PC-3 (cell line): ENCODE measurements around the gene MAF. TPM values are rescaled to one million over a fixed set of nuclear protein-coding genes. Genes with fewer than 3 reads are reported as not detected.

Experiments
- ATAC-seq: fragments of 200-7000 bp; cut with Tn5 transposase; 2 replicates; pipeline ENCODE4 v1.9.1; 2020; ENCODE audit warnings: mild to moderate bottlenecking, moderate library complexity
- BruUV-seq: library from RNA; stranded (reverse); fragments of 400-500 nt; replicated peaks from 2 replicates; lab custom pipeline; 2021; lab: Mats Ljungman, UMichigan
- CTCF ChIA-PET: fragments of 300-600 bp; sonication (Branson Sonifier 250); formaldehyde crosslinking; loops from one replicate; lab custom pipeline; 2022; ENCODE audit warnings: antibody characterized with exemption; lab: Charles Lee
- POLR2A ChIA-PET: fragments of 300-600 bp; sonication (Branson Sonifier 250); formaldehyde crosslinking; loops from one replicate; lab custom pipeline; 2022; ENCODE audit warnings: antibody characterized with exemption; ENCODE audit not compliant: unreplicated experiment; lab: Charles Lee
- DNase-seq: peaks from one replicate; pipeline ENCODE4 v3.0.0-alpha.2; 2015
- H2AFZ ChIP-seq: fragments of 300-600 bp; sonication (generic); 2 replicates; pipeline ENCODE4 v1.6.0; 2016; ENCODE audit warnings: antibody characterized with exemption, low read length
- H3F3A ChIP-seq: fragments of 300-600 bp; sonication (generic); one replicate; pipeline ENCODE4 v1.6.0; 2017; ENCODE audit warnings: antibody characterized with exemption, low read length, control low read depth, mild to moderate bottlenecking; ENCODE audit not compliant: unreplicated experiment
- H3K27ac ChIP-seq: fragments of 300-600 bp; sonication (generic); 2 replicates; pipeline ENCODE4 v1.5.1; 2016; ENCODE audit warnings: mild to moderate bottlenecking, low read length
- H3K27me3 ChIP-seq: fragments of 300-600 bp; sonication (generic); 2 replicates; pipeline ENCODE4 v1.6.1; 2016; ENCODE audit warnings: low read length, mixed read lengths
- H3K36me3 ChIP-seq: fragments of 300-600 bp; sonication (generic); 2 replicates; pipeline ENCODE4 v1.6.1; 2016; ENCODE audit warnings: low read depth, mixed run types, low read length, mixed read lengths
- H3K4me1 ChIP-seq: fragments of 300-600 bp; sonication (generic); 2 replicates; pipeline ENCODE4 v1.5.1; 2016; ENCODE audit warnings: low read length; ENCODE audit not compliant: insufficient read depth
- H3K4me2 ChIP-seq: fragments of 300-600 bp; sonication (generic); 2 replicates; pipeline ENCODE4 v1.6.0; 2016; ENCODE audit warnings: low read length
- H3K4me3 ChIP-seq: fragments of 300-600 bp; sonication (generic); 2 replicates; pipeline ENCODE4 v1.5.1; 2016; ENCODE audit warnings: mild to moderate bottlenecking, low read length, mixed read lengths
- H3K79me2 ChIP-seq: fragments of 300-600 bp; sonication (generic); 2 replicates; pipeline ENCODE4 v1.6.1; 2017; ENCODE audit warnings: low read length, mixed read lengths
- H3K9ac ChIP-seq: fragments of 300-600 bp; sonication (generic); 2 replicates; pipeline ENCODE4 v1.6.0; 2016; ENCODE audit warnings: mild to moderate bottlenecking, low read length
- H3K9me2 ChIP-seq: fragments of 300-600 bp; sonication (generic); replicated peaks from 2 replicates; pipeline ENCODE4 v1.6.1; 2016; ENCODE audit warnings: mixed run types, low read length, mixed read lengths
- H3K9me3 ChIP-seq: fragments of 300-600 bp; sonication (generic); 2 replicates; pipeline ENCODE4 v1.6.1; 2016; ENCODE audit warnings: low read length, mixed read lengths
- H4K20me1 ChIP-seq: fragments of 300-600 bp; sonication (generic); 2 replicates; pipeline ENCODE4 v1.6.1; 2016; ENCODE audit warnings: low read length, mixed read lengths
- CTCF ChIP-seq: fragments of 300-600 bp; sonication (generic); conservative IDR thresholded peaks from 2 replicates; pipeline ENCODE4 v1.5.1; 2017; ENCODE audit warnings: antibody characterized with exemption, low read depth, mild to moderate bottlenecking, low read length
- EZH2 ChIP-seq: fragments of 300-600 bp; sonication (generic); IDR thresholded peaks from one replicate; pipeline ENCODE4 v1.6.1; 2017; ENCODE audit warnings: antibody characterized with exemption, mild to moderate bottlenecking, low read length; ENCODE audit not compliant: unreplicated experiment
- EZH2phosphoT487 ChIP-seq: fragments of 300-600 bp; sonication (generic); IDR thresholded peaks from 2 replicates; pipeline ENCODE4 v1.6.1; 2018; ENCODE audit warnings: mild to moderate bottlenecking, antibody characterized with exemption, low read length, borderline replicate concordance
- intact Hi-C: fragments of 100-400 bp; cut with micrococcal nuclease; formaldehyde crosslinking; loops from 2 replicates; pipeline ENCODE4 v1.9.0; 2023
- total RNA-seq: library from RNA; depleted of rRNA; stranded (reverse); fragments of >200 nt; gene quantifications from 2 replicates; pipeline ENCODE4 v1.2.3, GENCODE V29; 2014

The MAF gene
- total RNA-seq, 1 experiment from 2014 or later = not detected

GRCh38 chr16:79640513-79641360 lies 40.2 kb upstream of the MAF start:
- H3K4me3 ChIP-seq = no peak overlapping the region
- H3K27me3 ChIP-seq = no peaks in the 10 kb centered on the region
- H3K36me3 ChIP-seq = no peaks in the 10 kb centered on the region
- no peak overlapping the region for H2AFZ ChIP-seq
- H3K9ac ChIP-seq = no peak overlapping the region
- no peaks in the 10 kb centered on the region for H3K9me2 ChIP-seq
- H4K20me1 ChIP-seq = no peaks in the 10 kb centered on the region
- ChIA-PET CTCF (no interaction called here), POLR2A (no interaction called here)
- no peaks in the 10 kb centered on the region for H3K79me2 ChIP-seq
- H3K4me1 ChIP-seq = no peaks in the 10 kb centered on the region
- no peak for TF ChIP-seq EZH2
- no peak for TF ChIP-seq EZH2phosphoT487
- TF ChIP-seq CTCF = no peak
- H3K4me2 ChIP-seq = no peak overlapping the region
- H3K9me3 ChIP-seq = no peaks in the 10 kb centered on the region
- ATAC-seq (no peak), DNase-seq (no peak)
- no peak overlapping the region for H3K27ac ChIP-seq
- intact Hi-C loops = no loop called here
- BruUV-seq = no TSS peak
- H3F3A ChIP-seq = no peaks in the 10 kb centered on the region

GRCh38 chr16:79639576-79640311 lies 39.2 kb upstream of the MAF start:
- Histone ChIP-seq H3K9me3 (no peaks in the 10 kb centered on the region), H3K4me1 (no peaks in the 10 kb centered on the region), H4K20me1 (no peaks in the 10 kb centered on the region), H3K27ac (no peak overlapping the region), H3K4me2 (no peak overlapping the region), H3F3A (no peaks in the 10 kb centered on the region), H3K9me2 (no peaks in the 10 kb centered on the region), H3K4me3 (no peak overlapping the region), H3K79me2 (no peaks in the 10 kb centered on the region), H2AFZ (no peak overlapping the region), H3K9ac (no peak overlapping the region), H3K27me3 (no peaks in the 10 kb centered on the region), H3K36me3 (no peaks in the 10 kb centered on the region)
- intact Hi-C loops = no loop called here
- BruUV-seq = no TSS peak
- DNase-seq = peak; percentile 33
- ChIA-PET POLR2A (no interaction called here), CTCF (no interaction called here)
- TF ChIP-seq EZH2phosphoT487 = no peak
- no peak for TF ChIP-seq EZH2
- TF ChIP-seq CTCF = no peak
- no peak for ATAC-seq

- DNase-seq (no peak), ATAC-seq (no peak)
- Histone ChIP-seq H3K79me2 (no peaks in the 10 kb centered on the region), H3K4me1 (no peaks in the 10 kb centered on the region), H2AFZ (no peak overlapping the region), H3F3A (no peaks in the 10 kb centered on the region), H3K9ac (no peak overlapping the region), H3K9me3 (no peaks in the 10 kb centered on the region), H3K4me2 (no peak overlapping the region), H4K20me1 (no peaks in the 10 kb centered on the region), H3K9me2 (no peaks in the 10 kb centered on the region), H3K27me3 (no peaks in the 10 kb centered on the region), H3K4me3 (no peak overlapping the region), H3K27ac (no peak overlapping the region), H3K36me3 (no peaks in the 10 kb centered on the region)
- CTCF ChIA-PET = no interaction called here
- no TSS peak for BruUV-seq
- intact Hi-C loops = no loop called here
- POLR2A ChIA-PET = no interaction called here
- no peak for TF ChIP-seq EZH2phosphoT487
- TF ChIP-seq EZH2 = no peak
- TF ChIP-seq CTCF = no peak
Observed at GRCh38 chr16:79638386-79638785, 37.8 kb upstream of the MAF start.
